ENCODE measurements around the gene FBXO8.

- TF ChIP-seq CTCF (IDR thresholded peaks at IDR 0.05) = no peak
- no peak for TF ChIP-seq POLR2A (IDR thresholded peaks at IDR 0.05)
Measured at GRCh38 chr4:174189392-174190015, 94.0 kb downstream of the FBXO8 start.
